ENCODE data around the gene FCHSD2. TPM values are rescaled to one million over a fixed set of nuclear protein-coding genes. Genes with fewer than 3 reads are reported as not detected.

The FCHSD2 gene
- total and polyA plus RNA-seq, 2 of the 13 experiments (the other 11 are each of a cell fraction or from before 2014, with no cell fraction given) = 20.5 to 24.8 TPM

DNA sequence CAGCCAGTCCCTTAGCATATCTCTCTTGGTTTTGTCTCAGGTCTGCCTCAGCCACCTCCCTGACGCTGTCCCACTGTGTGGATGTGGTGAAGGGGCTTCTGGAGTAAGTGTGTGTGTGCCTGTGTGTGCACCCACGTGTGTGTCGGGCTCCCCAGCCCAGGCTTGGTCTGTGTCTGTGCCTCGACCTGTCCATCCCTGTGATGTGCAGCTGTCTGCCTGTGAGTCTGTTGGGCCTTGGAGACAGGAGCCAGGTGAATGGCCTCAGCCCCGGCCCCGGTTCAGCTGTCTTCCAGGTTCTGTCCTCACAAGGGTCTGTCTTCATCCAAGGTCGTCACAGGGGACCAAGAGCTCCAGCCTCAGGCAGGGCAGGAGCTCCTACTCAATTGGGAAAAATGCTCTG lies 318.1 kb downstream of the FCHSD2 start:
- no peak for TF ChIP-seq KLF12 (CRISPR knock-in tag; IDR thresholded peaks at IDR 0.05; ENCODE audit: borderline replicate concordance)
- TF ChIP-seq FLYWCH1 (CRISPR knock-in tag; IDR thresholded peaks at IDR 0.05) = no peak
- TF ChIP-seq ZNF772 (CRISPR knock-in tag; IDR thresholded peaks at IDR 0.05) = no peak
- TF ChIP-seq ZNF556 (CRISPR knock-in tag; IDR thresholded peaks at IDR 0.05; ENCODE audit: borderline replicate concordance) = no peak
- TF ChIP-seq POLR2G (IDR thresholded peaks at IDR 0.05; ENCODE audit: low read depth, low read length) = 0 out of 2 replicates have a peak, but pooled peaks have one; percentile 10
- no peak for TF ChIP-seq ZNF724P (CRISPR knock-in tag; IDR thresholded peaks at IDR 0.05; ENCODE audit: borderline replicate concordance)
- TF ChIP-seq, protein P1, sequence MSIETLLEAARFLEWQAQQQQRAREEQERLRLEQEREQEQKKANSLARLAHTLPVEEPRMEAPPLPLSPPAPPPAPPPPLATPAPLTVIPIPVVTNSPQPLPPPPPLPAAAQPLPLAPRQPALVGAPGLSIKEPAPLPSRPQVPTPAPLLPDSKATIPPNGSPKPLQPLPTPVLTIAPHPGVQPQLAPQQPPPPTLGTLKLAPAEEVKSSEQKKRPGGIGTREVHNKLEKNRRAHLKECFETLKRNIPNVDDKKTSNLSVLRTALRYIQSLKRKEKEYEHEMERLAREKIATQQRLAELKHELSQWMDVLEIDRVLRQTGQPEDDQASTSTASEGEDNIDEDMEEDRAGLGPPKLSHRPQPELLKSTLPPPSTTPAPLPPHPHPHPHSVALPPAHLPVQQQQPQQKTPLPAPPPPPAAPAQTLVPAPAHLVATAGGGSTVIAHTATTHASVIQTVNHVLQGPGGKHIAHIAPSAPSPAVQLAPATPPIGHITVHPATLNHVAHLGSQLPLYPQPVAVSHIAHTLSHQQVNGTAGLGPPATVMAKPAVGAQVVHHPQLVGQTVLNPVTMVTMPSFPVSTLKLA (IDR thresholded peaks at IDR 0.05) = no peak
- TF ChIP-seq DNMT1 (CRISPR knock-in tag; IDR thresholded peaks at IDR 0.05) = no peak
- in situ Hi-C loops (cut with HindIII; ENCODE audit: extremely low pct_ligation_motif_present, low pct_unique_long_range_greater_than_20kb) = no loop called here
- Histone ChIP-seq H3K79me2 (ENCODE audit: insufficient read depth, low read length) (no peaks in the 10 kb centered on the region), H3K27me3 (ENCODE audit: control insufficient read depth in 1 of 2, insufficient read depth in 2 of 2, low read length in 2 of 2) (no peaks in the 10 kb centered on the region), H3K9ac (ENCODE audit: insufficient read depth, low read depth, low read length) (no peak overlapping the region), H3K36me3 (replicated peaks in 1 of 2; ENCODE audit: control insufficient read depth in 1 of 2, insufficient read depth in 2 of 2, low read length in 2 of 2) (no peaks in the 10 kb centered on the region; a peak in 1 of 5 replicates), H2AFZ (ENCODE audit: low read length) (no peak overlapping the region), H4K20me1 (ENCODE audit: insufficient read depth, low read length) (no peaks in the 10 kb centered on the region), H3K4me1 (ENCODE audit: insufficient read depth, low read length) (peaks cover 25% of the 10 kb centered on the region), H3K4me2 (ENCODE audit: low read depth, low read length) (no peak overlapping the region), H3K9me3 (ENCODE audit: low read length) (no peaks in the 10 kb centered on the region), H3K27ac (ENCODE audit: extremely low read length, insufficient read depth, low read length) (no peak overlapping the region), H3K4me3 (replicated peaks in 1 of 3; ENCODE audit: insufficient read depth in 1 of 3, low read depth in 2 of 3, low read length in 3 of 3) (no peak overlapping the region)
- POLR2A ChIA-PET = interaction anchor here (1.5 kb wide), 1 partner anchor 11 kb away, joined by 3 read pairs; no protein-coding TSS in a partner anchor
- intact Hi-C loops (cut with micrococcal nuclease; ENCODE audit: unreplicated experiment) = no loop called here
- WGBS (ENCODE audit: low lambda C conversion rate) = no CpG with 5 or more reads among the region's 7 CpGs
- DNase-seq (ENCODE audit: low spot score) (no peak), ATAC-seq (no peak), FAIRE-seq (no peak)
- no TSS peak for BruUV-seq (replicated peaks)
- CTCF ChIA-PET (ENCODE audit: low intra/inter-chr PET ratio, low total read pairs) = no interaction called here
